HepG2 (cell line): ENCODE measurements around the gene CEP44. TPM values are rescaled to one million over a fixed set of nuclear protein-coding genes. Genes with fewer than 3 reads are reported as not detected.

Experiments
- ERF ChIP-seq: IDR thresholded peaks from 2 replicates; pipeline ENCODE4 v1.6.1; 2018; ENCODE audit warnings: missing biosample characterization, missing genetic modification reagents
- GABPA ChIP-seq, 2 experiments: IDR thresholded peaks; 2 replicates each; pipeline ENCODE4 v1.6.1; 2011 to 2016; ENCODE audit warnings: low read depth in 2 of 2, low read length in 1 of 2, missing biosample characterization in 1 of 2, missing genetic modification characterization in 1 of 2
- HMG20B ChIP-seq: conservative IDR thresholded peaks from 2 replicates; pipeline ENCODE4 v1.6.1; 2016; ENCODE audit warnings: missing genetic modification reagents, missing compliant biosample characterization
- HNF4A ChIP-seq: sonication (generic); formaldehyde crosslinking; IDR thresholded peaks from 2 replicates; pipeline ENCODE4 v1.4.0; 2020; ENCODE audit warnings: missing genetic modification reagents
- HOXA3 ChIP-seq: sonication (generic); formaldehyde crosslinking; IDR thresholded peaks from 2 replicates; pipeline ENCODE4 v1.5.0; 2020; ENCODE audit warnings: missing genetic modification reagents
- JDP2 ChIP-seq: sonication (generic); formaldehyde crosslinking; IDR thresholded peaks from 2 replicates; pipeline ENCODE4 v1.8.1; 2022; ENCODE audit warnings: missing genetic modification reagents, borderline replicate concordance
- KMT2B ChIP-seq: IDR thresholded peaks from 2 replicates; pipeline ENCODE4 v1.6.1; 2016; ENCODE audit warnings: missing genetic modification reagents, missing compliant biosample characterization
- MAF1 ChIP-seq: sonication (generic); formaldehyde crosslinking; IDR thresholded peaks from 2 replicates; pipeline ENCODE4 v1.5.0; 2020; ENCODE audit warnings: missing genetic modification reagents, borderline replicate concordance
- NCOA5 ChIP-seq: sonication (generic); formaldehyde crosslinking; IDR thresholded peaks from 2 replicates; pipeline ENCODE4 v1.4.0; 2020; ENCODE audit warnings: missing genetic modification reagents
- PHF20 ChIP-seq: sonication (generic); formaldehyde crosslinking; IDR thresholded peaks from 2 replicates; pipeline ENCODE4 v1.5.0; 2020; ENCODE audit warnings: mild to moderate bottlenecking, missing genetic modification reagents
- REL ChIP-seq: sonication (generic); formaldehyde crosslinking; conservative IDR thresholded peaks from 2 replicates; pipeline ENCODE4 v1.8.0; 2022; ENCODE audit warnings: mild to moderate bottlenecking, missing genetic modification reagents, moderate library complexity
- SALL1 ChIP-seq: sonication (generic); formaldehyde crosslinking; IDR thresholded peaks from 2 replicates; pipeline ENCODE4 v1.8.0; 2022; ENCODE audit warnings: mild to moderate bottlenecking, missing genetic modification reagents
- SALL2 ChIP-seq: sonication (generic); formaldehyde crosslinking; IDR thresholded peaks from 2 replicates; pipeline ENCODE4 v1.8.1; 2023; ENCODE audit warnings: mild to moderate bottlenecking, missing genetic modification reagents, inconsistent platforms
- TCF7 ChIP-seq: sonication (generic); IDR thresholded peaks from 2 replicates; pipeline ENCODE4 v1.6.1; 2016; ENCODE audit warnings: antibody characterized with exemption, low read depth
- ZFAT ChIP-seq: sonication (generic); formaldehyde crosslinking; conservative IDR thresholded peaks from 2 replicates; pipeline ENCODE4 v1.8.1; 2023; ENCODE audit warnings: missing genetic modification reagents, inconsistent platforms
- ZNF317 ChIP-seq: sonication (generic); formaldehyde crosslinking; IDR thresholded peaks from 2 replicates; pipeline ENCODE4 v1.5.0; 2020; ENCODE audit warnings: mild to moderate bottlenecking, missing genetic modification reagents
- ZNF543 ChIP-seq: sonication (generic); formaldehyde crosslinking; IDR thresholded peaks from 2 replicates; pipeline ENCODE4 v1.4.0; 2020; ENCODE audit warnings: mild to moderate bottlenecking, missing genetic modification reagents
- ZNF563 ChIP-seq: sonication (generic); formaldehyde crosslinking; IDR thresholded peaks from 2 replicates; pipeline ENCODE4 v1.8.0; 2022; ENCODE audit warnings: mild to moderate bottlenecking, moderate library complexity, missing genetic modification reagents
- ZNF670 ChIP-seq: sonication (generic); formaldehyde crosslinking; IDR thresholded peaks from 2 replicates; pipeline ENCODE4 v1.8.0; 2022; ENCODE audit warnings: mild to moderate bottlenecking, missing genetic modification reagents, borderline replicate concordance
- ZNF777 ChIP-seq: sonication (generic); formaldehyde crosslinking; IDR thresholded peaks from 2 replicates; pipeline ENCODE4 v1.4.0; 2020; ENCODE audit warnings: missing genetic modification reagents
- ZSCAN9 ChIP-seq: IDR thresholded peaks from 2 replicates; pipeline ENCODE4 v1.6.1; 2016; ENCODE audit warnings: borderline replicate concordance
- polyA plus RNA-seq, 8 experiments: library from polyadenylated mRNA; depleted of rRNA in 3 of 8; stranded (reverse) in 7 of 8; unstranded in 1 of 8; fragments of >200 nt; fragmentation: Illumina TruSeq in 4 of 8; extraction: Trizol in 4 of 8; gene quantifications; 2 replicates each; pipeline versions ENCODE4 v1.2.1 to v1.2.3, GENCODE V29; 2011 to 2016; ENCODE audit warnings: low read depth in 4 of 8, missing spikeins in 1 of 8, mixed read lengths in 1 of 8; ENCODE audit not compliant: insufficient read depth in 1 of 8
- total RNA-seq, 5 experiments: library from RNA; depleted of rRNA; stranded (reverse); fragments of >200 nt; fragmentation: Illumina TruSeq; extraction: Trizol; gene quantifications; 2 replicates each; pipeline ENCODE4 v1.2.3, GENCODE V29; 2016; ENCODE audit warnings: low read depth in 1 of 5
- TF ChIP-seq, protein P1 (sequence below): sonication (generic); formaldehyde crosslinking; IDR thresholded peaks from 2 replicates; pipeline ENCODE4 v1.4.0; 2020; ENCODE audit warnings: missing genetic modification reagents
- TF ChIP-seq, protein P2 (sequence below): sonication (generic); formaldehyde crosslinking; IDR thresholded peaks from 2 replicates; pipeline ENCODE4 v1.5.1; 2020; ENCODE audit warnings: missing genetic modification reagents, mild to moderate bottlenecking, borderline replicate concordance
- TF ChIP-seq, protein P3 (sequence below), 2 experiments: fragments of 450-650 bp in 1 of 2; sonication (generic) in 1 of 2; formaldehyde crosslinking; IDR thresholded peaks; 2 replicates each; pipeline versions ENCODE4 v1.5.0 to v1.8.0; 2020 to 2022; ENCODE audit warnings: mild to moderate bottlenecking in 1 of 2, missing genetic modification reagents in 1 of 2

CEP44 gene
- total and polyA plus RNA-seq, 2 of the 13 experiments (the other 11 are each of a cell fraction or from before 2014, with no cell fraction given) = 5.5 to 11.9 TPM

DNA sequence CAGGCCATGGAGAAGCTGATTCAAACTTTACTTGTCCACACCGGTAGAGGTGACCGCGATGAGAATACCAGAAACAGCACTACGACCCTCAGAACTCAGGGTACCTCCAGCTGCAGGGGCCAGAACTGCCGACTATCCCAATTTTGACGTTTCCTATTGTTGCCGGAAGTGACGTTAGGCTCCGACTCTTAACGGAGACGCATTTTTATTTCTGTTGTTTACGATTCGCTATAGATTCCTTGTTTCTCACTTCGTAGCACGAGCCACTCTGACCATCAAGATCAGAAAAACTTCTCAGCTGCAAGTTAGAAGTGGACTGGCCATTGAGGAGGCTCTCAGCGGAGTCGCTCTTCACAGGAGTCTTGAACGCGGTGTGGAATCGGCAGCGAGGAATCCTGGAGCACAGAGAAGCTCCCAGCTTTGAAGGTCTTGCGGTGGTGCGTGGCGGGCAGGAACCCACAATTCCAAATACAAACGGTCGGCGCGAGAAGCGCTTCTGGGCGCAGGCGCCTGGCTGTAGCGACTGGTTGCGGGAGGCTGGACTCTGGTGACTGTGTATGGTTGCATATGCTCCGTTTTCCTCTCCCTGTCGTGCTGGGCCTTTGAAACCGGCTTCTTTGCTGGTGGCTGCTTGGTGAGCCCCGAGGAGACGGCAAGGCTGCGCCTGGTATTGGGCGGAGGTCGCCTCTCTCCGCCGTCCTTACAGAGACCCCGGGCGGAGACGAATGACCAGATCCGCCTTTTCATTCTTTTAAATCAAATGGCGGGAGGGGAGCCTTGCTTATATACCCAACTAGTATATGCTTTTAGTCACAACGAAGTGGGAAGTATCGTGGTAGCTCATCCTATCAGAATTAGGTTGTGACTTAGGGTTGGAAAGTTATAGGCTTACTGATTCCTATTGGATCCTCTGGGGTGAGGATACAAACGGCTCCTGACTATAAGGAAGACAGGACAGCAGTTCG is at the start of gene CEP44, which contains the start of gene FBXO8 (continued):
- TF ChIP-seq, protein P1, sequence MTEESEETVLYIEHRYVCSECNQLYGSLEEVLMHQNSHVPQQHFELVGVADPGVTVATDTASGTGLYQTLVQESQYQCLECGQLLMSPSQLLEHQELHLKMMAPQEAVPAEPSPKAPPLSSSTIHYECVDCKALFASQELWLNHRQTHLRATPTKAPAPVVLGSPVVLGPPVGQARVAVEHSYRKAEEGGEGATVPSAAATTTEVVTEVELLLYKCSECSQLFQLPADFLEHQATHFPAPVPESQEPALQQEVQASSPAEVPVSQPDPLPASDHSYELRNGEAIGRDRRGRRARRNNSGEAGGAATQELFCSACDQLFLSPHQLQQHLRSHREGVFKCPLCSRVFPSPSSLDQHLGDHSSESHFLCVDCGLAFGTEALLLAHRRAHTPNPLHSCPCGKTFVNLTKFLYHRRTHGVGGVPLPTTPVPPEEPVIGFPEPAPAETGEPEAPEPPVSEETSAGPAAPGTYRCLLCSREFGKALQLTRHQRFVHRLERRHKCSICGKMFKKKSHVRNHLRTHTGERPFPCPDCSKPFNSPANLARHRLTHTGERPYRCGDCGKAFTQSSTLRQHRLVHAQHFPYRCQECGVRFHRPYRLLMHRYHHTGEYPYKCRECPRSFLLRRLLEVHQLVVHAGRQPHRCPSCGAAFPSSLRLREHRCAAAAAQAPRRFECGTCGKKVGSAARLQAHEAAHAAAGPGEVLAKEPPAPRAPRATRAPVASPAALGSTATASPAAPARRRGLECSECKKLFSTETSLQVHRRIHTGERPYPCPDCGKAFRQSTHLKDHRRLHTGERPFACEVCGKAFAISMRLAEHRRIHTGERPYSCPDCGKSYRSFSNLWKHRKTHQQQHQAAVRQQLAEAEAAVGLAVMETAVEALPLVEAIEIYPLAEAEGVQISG = peak; percentile 91
- TF ChIP-seq ZNF317 (CRISPR knock-in tag) (peak; percentile 68), JDP2 (CRISPR knock-in tag) (no peak), SALL1 (CRISPR knock-in tag) (peak; percentile 55; the same call in 1 of the 2 replicates), TCF7 (peak; percentile 54), NCOA5 (CRISPR knock-in tag) (no peak), ZFAT (CRISPR knock-in tag) (peak; percentile 100), HMG20B (CRISPR knock-in tag) (no peak), HOXA3 (CRISPR knock-in tag) (peak; percentile 92), ZNF670 (CRISPR knock-in tag) (0 out of 2 replicates have a peak, but pooled peaks have one; percentile 8), ZNF777 (CRISPR knock-in tag) (peak; percentile 60), GABPA (IDR thresholded peaks at IDR 0.05; ENCODE audit: low read depth, low read length) (peak; percentile 57), GABPA (CRISPR knock-in tag; IDR thresholded peaks at IDR 0.05; ENCODE audit: low read depth) (peak; percentile 96), REL (CRISPR knock-in tag) (no peak), ZSCAN9 (CRISPR knock-in tag) (0 out of 2 replicates have a peak, but pooled peaks have one; percentile 4), ZNF563 (CRISPR knock-in tag) (peak; percentile 76; the same call in 1 of the 2 replicates), KMT2B (CRISPR knock-in tag) (peak; percentile 99), HNF4A (CRISPR knock-in tag) (peak; percentile 12; the same call in 1 of the 2 replicates), MAF1 (CRISPR knock-in tag) (0 out of 2 replicates have a peak, but pooled peaks have one; percentile 63), ERF (CRISPR knock-in tag) (peak; percentile 14; the same call in 1 of the 2 replicates), PHF20 (peak; percentile 92), SALL2 (peak; percentile 45; the same call in 1 of the 2 replicates), ZNF543 (peak; percentile 68)
- TF ChIP-seq, protein P2, sequence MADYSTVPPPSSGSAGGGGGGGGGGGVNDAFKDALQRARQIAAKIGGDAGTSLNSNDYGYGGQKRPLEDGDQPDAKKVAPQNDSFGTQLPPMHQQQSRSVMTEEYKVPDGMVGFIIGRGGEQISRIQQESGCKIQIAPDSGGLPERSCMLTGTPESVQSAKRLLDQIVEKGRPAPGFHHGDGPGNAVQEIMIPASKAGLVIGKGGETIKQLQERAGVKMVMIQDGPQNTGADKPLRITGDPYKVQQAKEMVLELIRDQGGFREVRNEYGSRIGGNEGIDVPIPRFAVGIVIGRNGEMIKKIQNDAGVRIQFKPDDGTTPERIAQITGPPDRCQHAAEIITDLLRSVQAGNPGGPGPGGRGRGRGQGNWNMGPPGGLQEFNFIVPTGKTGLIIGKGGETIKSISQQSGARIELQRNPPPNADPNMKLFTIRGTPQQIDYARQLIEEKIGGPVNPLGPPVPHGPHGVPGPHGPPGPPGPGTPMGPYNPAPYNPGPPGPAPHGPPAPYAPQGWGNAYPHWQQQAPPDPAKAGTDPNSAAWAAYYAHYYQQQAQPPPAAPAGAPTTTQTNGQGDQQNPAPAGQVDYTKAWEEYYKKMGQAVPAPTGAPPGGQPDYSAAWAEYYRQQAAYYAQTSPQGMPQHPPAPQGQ (CRISPR knock-in tag) = no peak
- TF ChIP-seq, protein P3, sequence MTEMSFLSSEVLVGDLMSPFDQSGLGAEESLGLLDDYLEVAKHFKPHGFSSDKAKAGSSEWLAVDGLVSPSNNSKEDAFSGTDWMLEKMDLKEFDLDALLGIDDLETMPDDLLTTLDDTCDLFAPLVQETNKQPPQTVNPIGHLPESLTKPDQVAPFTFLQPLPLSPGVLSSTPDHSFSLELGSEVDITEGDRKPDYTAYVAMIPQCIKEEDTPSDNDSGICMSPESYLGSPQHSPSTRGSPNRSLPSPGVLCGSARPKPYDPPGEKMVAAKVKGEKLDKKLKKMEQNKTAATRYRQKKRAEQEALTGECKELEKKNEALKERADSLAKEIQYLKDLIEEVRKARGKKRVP (CRISPR knock-in tag; IDR thresholded peaks at IDR 0.05) = peak in 1 of 2 experiments; percentile 44; a peak in 2 of 4 replicates
